ENCODE results near the gene RPA3.

DNA sequence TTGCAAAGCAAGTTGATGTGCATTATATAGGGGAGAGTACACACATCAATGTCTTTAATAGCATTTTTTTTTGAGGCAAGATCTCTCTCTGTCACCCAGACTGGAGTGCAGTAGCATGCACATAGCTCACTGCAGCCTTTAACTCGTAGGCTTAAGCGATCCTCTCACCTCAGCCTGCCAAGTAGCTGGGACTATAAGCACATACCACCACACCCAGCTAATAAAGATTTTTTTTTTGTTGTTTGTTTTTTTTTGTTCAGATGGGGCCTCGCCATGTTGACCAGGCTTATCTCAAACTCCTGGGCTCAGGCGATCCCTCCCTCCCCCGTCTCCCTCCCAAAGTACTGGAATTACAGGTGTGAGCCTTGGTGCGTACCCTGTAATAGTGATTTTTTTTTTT lies 76.3 kb downstream of the RPA3 start:
- TF ChIP-seq CTCF (IDR thresholded peaks at IDR 0.05; ENCODE audit: low read depth, low read length) (no peak), POLR2A (IDR thresholded peaks at IDR 0.05; ENCODE audit: extremely low read depth, insufficient read length) (no peak), MYC (IDR thresholded peaks at IDR 0.05; ENCODE audit: low read depth, low read length) (no peak)
